HG03571 (cell line): Measurements from ENCODE around the gene TSC2.
"Not testable (repeated sequence)": the region's sequence is repeated elsewhere in the genome, so short reads cannot be mapped to it uniquely, and the experiment has no call there.

Experiments
- ATAC-seq: cut with Tn5 transposase; IDR thresholded peaks from one replicate; pipeline ENCODE4 v1.9.1; 2021; ENCODE audit not compliant: unreplicated experiment

The TSC2 gene

GRCh38 chr16:2135770-2136490, 88.1 kb downstream of the TSC2 start, which contains the start of gene PKD1:
PKD1 (minus strand) TSS chr16:2135898; CDS start chr16:2135689, 209 bp downstream.
- ATAC-seq, result not testable (repeated sequence)
